BLaER1 treated with 17β-estradiol and CSF1 and Interleukin-3, amounts not matched to agents 10 nM and 100 nM (cell line): Measurements from ENCODE around the gene PTPN2.
A peak's percentile ranks its signal among the peaks of the same experiment; 100 is the strongest.

Experiments used
- H3K27ac ChIP-seq, 11 experiments: shearing (Covaris generic); formaldehyde crosslinking; 2 replicates each; pipeline ENCODE4 v1.8.1; 2022
- H3K27me3 ChIP-seq, 11 experiments: shearing (Covaris generic); formaldehyde crosslinking; 2 replicates each; pipeline ENCODE4 v1.8.1; 2022
- H3K36me3 ChIP-seq, 11 experiments: shearing (Covaris generic); formaldehyde crosslinking; 2 replicates each; pipeline ENCODE4 v1.8.1; 2022
- H3K4me1 ChIP-seq, 10 experiments: shearing (Covaris generic); formaldehyde crosslinking; 2 replicates each; pipeline ENCODE4 v1.8.1; 2022
- H3K4me2 ChIP-seq, 11 experiments: shearing (Covaris generic); formaldehyde crosslinking; 2 replicates each; pipeline ENCODE4 v1.8.1; 2022
- H3K4me3 ChIP-seq, 10 experiments: shearing (Covaris generic); formaldehyde crosslinking; 2 replicates each; pipeline ENCODE4 v1.8.1; 2022
- H3K9ac ChIP-seq, 11 experiments: shearing (Covaris generic); formaldehyde crosslinking; 2 replicates each; pipeline ENCODE4 v1.8.1; 2022
- H3K9me3 ChIP-seq, 11 experiments: shearing (Covaris generic); formaldehyde crosslinking; replicated peaks in 1 of 11; 2 replicates each; pipeline ENCODE4 v1.8.1; 2022
- H4K20me1 ChIP-seq, 11 experiments: shearing (Covaris generic); formaldehyde crosslinking; 2 replicates each; pipeline ENCODE4 v1.8.1; 2022
- Cebpa-rat ChIP-seq, 11 experiments: shearing (Covaris generic); IDR thresholded peaks; 2 replicates each; pipeline ENCODE4 v1.8.1; 2022

Gene PTPN2

GRCh38 chr18:12883684-12884405 is at the start of gene PTPN2:
Gene PTPN2, minus strand, starts transcription at chr18:12884237. Its CDS starts 96 bp downstream, at chr18:12884141.
- TF ChIP-seq Cebpa-rat (IDR thresholded peaks at IDR 0.05): no peak
- H3K9me3 ChIP-seq: no peaks in the 10 kb centered on the region
- peak within 1 kb of the TSS; percentile 93 to 100 (median 97) for H3K27ac ChIP-seq
- no peaks in the 10 kb centered on the region for H3K27me3 ChIP-seq
- H3K4me1 ChIP-seq: peaks cover 53 to 72% (median 60%) of the 10 kb centered on the region in 10 experiments
- H3K36me3 ChIP-seq: peaks cover 0 to 8% (median 2%) of the 10 kb centered on the region in 11 experiments; a peak in 3 of 22 replicates
- peak within 1 kb of the TSS; percentile 83 to 98 (median 90) for H3K4me2 ChIP-seq
- H3K4me3 ChIP-seq: peak within 1 kb of the TSS; percentile 81 to 98 (median 94)
- peaks cover 0 to 53% (median 32%) of the 10 kb centered on the region in 11 experiments; a peak in 13 of 22 replicates for H4K20me1 ChIP-seq
- peak within 1 kb of the TSS; percentile 85 to 100 (median 97) for H3K9ac ChIP-seq

GRCh38 chr18:12933327-12933726 is 49.3 kb upstream of the PTPN2 start:
- no peak for TF ChIP-seq Cebpa-rat (IDR thresholded peaks at IDR 0.05)
- 0 out of 22 replicates have a peak, but pooled peaks cover 0 to 2% (median 0%) of the 10 kb centered on the region in 11 experiments for H3K9me3 ChIP-seq
- H3K4me3 ChIP-seq: no peak overlapping the region
- no peaks in the 10 kb centered on the region for H4K20me1 ChIP-seq
- H3K27ac ChIP-seq: no peak overlapping the region
- H3K9ac ChIP-seq: no peak overlapping the region
- H3K27me3 ChIP-seq: no peaks in the 10 kb centered on the region
- H3K4me2 ChIP-seq: no peak overlapping the region
- H3K36me3 ChIP-seq: no peaks in the 10 kb centered on the region
- peaks cover 0 to 18% (median 2%) of the 10 kb centered on the region in 10 experiments; a peak in 7 of 20 replicates for H3K4me1 ChIP-seq

- no peak for TF ChIP-seq Cebpa-rat (IDR thresholded peaks at IDR 0.05)
- H3K4me2 ChIP-seq: peak overlapping the region in 4 of 11 experiments; percentile 11 to 45 (median 28); a peak in 4 of 22 replicates
Observed at GRCh38 chr18:12930908-12931307, 46.9 kb upstream of the PTPN2 start.

GRCh38 chr18:12930376-12930775 is 46.3 kb upstream of the PTPN2 start:
- peaks cover 0 to 18% (median 2%) of the 10 kb centered on the region in 10 experiments; a peak in 7 of 20 replicates for H3K4me1 ChIP-seq
- no peak overlapping the region for H3K27ac ChIP-seq
- no peaks in the 10 kb centered on the region for H3K36me3 ChIP-seq
- H3K9me3 ChIP-seq: 0 out of 22 replicates have a peak, but pooled peaks cover 0 to 2% (median 0%) of the 10 kb centered on the region in 11 experiments
- H3K27me3 ChIP-seq: no peaks in the 10 kb centered on the region
- no peak overlapping the region for H3K4me3 ChIP-seq
- no peak for TF ChIP-seq Cebpa-rat (IDR thresholded peaks at IDR 0.05)
- peak overlapping the region in 4 of 11 experiments; percentile 11 to 45 (median 28); a peak in 5 of 22 replicates for H3K4me2 ChIP-seq
- H4K20me1 ChIP-seq: no peaks in the 10 kb centered on the region
- no peak overlapping the region for H3K9ac ChIP-seq

More at GRCh38 chr18:12930908-12931307, 46.9 kb upstream of the PTPN2 start:
- no peaks in the 10 kb centered on the region for H4K20me1 ChIP-seq
- no peaks in the 10 kb centered on the region for H3K36me3 ChIP-seq
- H3K4me3 ChIP-seq: no peak overlapping the region
- no peak overlapping the region for H3K27ac ChIP-seq
- H3K4me1 ChIP-seq: peaks cover 0 to 18% (median 2%) of the 10 kb centered on the region in 10 experiments; a peak in 7 of 20 replicates
- no peaks in the 10 kb centered on the region for H3K27me3 ChIP-seq
- 0 out of 22 replicates have a peak, but pooled peaks cover 0 to 2% (median 0%) of the 10 kb centered on the region in 11 experiments for H3K9me3 ChIP-seq
- H3K9ac ChIP-seq: no peak overlapping the region

GRCh38 chr18:12929477-12930083 is 45.5 kb upstream of the PTPN2 start:
- Histone ChIP-seq H3K27me3 (no peaks in the 10 kb centered on the region), H3K9me3 (0 out of 22 replicates have a peak, but pooled peaks cover 0 to 2% (median 0%) of the 10 kb centered on the region in 11 experiments), H3K4me2 (peak overlapping the region in 2 of 11 experiments; percentile 28 to 29; a peak in 4 of 22 replicates), H3K4me1 (peaks cover 0 to 18% (median 2%) of the 10 kb centered on the region in 10 experiments; a peak in 7 of 20 replicates), H3K27ac (no peak overlapping the region), H3K4me3 (no peak overlapping the region), H4K20me1 (no peaks in the 10 kb centered on the region), H3K36me3 (no peaks in the 10 kb centered on the region), H3K9ac (no peak overlapping the region)
- no peak for TF ChIP-seq Cebpa-rat (IDR thresholded peaks at IDR 0.05)

- Histone ChIP-seq H3K27me3 (no peaks in the 10 kb centered on the region), H4K20me1 (no peaks in the 10 kb centered on the region), H3K4me1 (peaks cover 0 to 18% (median 2%) of the 10 kb centered on the region in 10 experiments; a peak in 7 of 20 replicates), H3K4me3 (no peak overlapping the region), H3K36me3 (no peaks in the 10 kb centered on the region), H3K9ac (no peak overlapping the region), H3K27ac (no peak overlapping the region), H3K4me2 (peak overlapping the region in 5 of 11 experiments; percentile 16 to 40 (median 29); a peak in 5 of 22 replicates), H3K9me3 (0 out of 22 replicates have a peak, but pooled peaks cover 0 to 2% (median 0%) of the 10 kb centered on the region in 11 experiments)
- TF ChIP-seq Cebpa-rat (IDR thresholded peaks at IDR 0.05): no peak
Observed at GRCh38 chr18:12928641-12929040, 44.6 kb upstream of the PTPN2 start.

- Histone ChIP-seq H3K9me3 (0 out of 22 replicates have a peak, but pooled peaks cover 0 to 2% (median 0%) of the 10 kb centered on the region in 11 experiments), H4K20me1 (no peaks in the 10 kb centered on the region), H3K27me3 (no peaks in the 10 kb centered on the region), H3K4me1 (peaks cover 0 to 18% (median 2%) of the 10 kb centered on the region in 10 experiments; a peak in 7 of 20 replicates), H3K27ac (no peak overlapping the region), H3K36me3 (no peaks in the 10 kb centered on the region), H3K9ac (no peak overlapping the region), H3K4me3 (no peak overlapping the region), H3K4me2 (no peak overlapping the region)
- TF ChIP-seq Cebpa-rat (IDR thresholded peaks at IDR 0.05): no peak
Observed at GRCh38 chr18:12928206-12928605, 44.2 kb upstream of the PTPN2 start.

GRCh38 chr18:12924616-12925015 is 40.6 kb upstream of the PTPN2 start:
- no peak for TF ChIP-seq Cebpa-rat (IDR thresholded peaks at IDR 0.05)
- Histone ChIP-seq H3K36me3 (no peaks in the 10 kb centered on the region), H3K4me1 (peaks cover 0 to 15% (median 2%) of the 10 kb centered on the region in 10 experiments; a peak in 5 of 20 replicates), H3K27me3 (no peaks in the 10 kb centered on the region), H3K4me2 (no peak overlapping the region), H3K4me3 (no peak overlapping the region), H3K27ac (no peak overlapping the region), H3K9me3 (0 out of 22 replicates have a peak, but pooled peaks cover 0 to 2% (median 0%) of the 10 kb centered on the region in 11 experiments), H3K9ac (no peak overlapping the region), H4K20me1 (no peaks in the 10 kb centered on the region)

- Histone ChIP-seq H3K27me3 (no peaks in the 10 kb centered on the region), H3K9me3 (no peaks in the 10 kb centered on the region), H3K27ac (no peak overlapping the region), H3K36me3 (no peaks in the 10 kb centered on the region), H3K4me2 (no peak overlapping the region), H3K4me3 (no peak overlapping the region), H3K4me1 (0 out of 20 replicates have a peak, but pooled peaks cover 0 to 6% (median 0%) of the 10 kb centered on the region in 10 experiments), H3K9ac (no peak overlapping the region), H4K20me1 (no peaks in the 10 kb centered on the region)
- no peak for TF ChIP-seq Cebpa-rat (IDR thresholded peaks at IDR 0.05)
Observed at GRCh38 chr18:12922266-12922665, 38.2 kb upstream of the PTPN2 start.
